Endodermal cell (in vitro differentiated cells): ENCODE measurements around the gene ME3. TPM values are rescaled to one million over a fixed set of nuclear protein-coding genes. Genes with fewer than 3 reads are reported as not detected.

Experiments used
- DNase-seq: peaks from one replicate; pipeline ENCODE4 v3.0.0-alpha.2; 2017
- H3K27ac ChIP-seq: 2 replicates; pipeline ENCODE4 v1.5.1; 2013; ENCODE audit warnings: mild to moderate bottlenecking, low read depth, low read length, moderate library complexity
- H3K27me3 ChIP-seq: 2 replicates; pipeline ENCODE4 v1.6.1; 2013; ENCODE audit warnings: mild to moderate bottlenecking, low read length, moderate library complexity; ENCODE audit not compliant: insufficient read depth, control insufficient read depth, poor library complexity, severe bottlenecking
- H3K36me3 ChIP-seq: 2 replicates; pipeline ENCODE4 v1.7.0; 2013; ENCODE audit warnings: mild to moderate bottlenecking, low read length, moderate library complexity; ENCODE audit not compliant: control insufficient read depth, insufficient read depth
- H3K4me1 ChIP-seq: one replicate; pipeline ENCODE4 v1.7.0; 2013; ENCODE audit warnings: low read length; ENCODE audit not compliant: control insufficient read depth, insufficient read depth
- H3K4me3 ChIP-seq: 2 replicates; pipeline ENCODE4 v1.5.1; 2013; ENCODE audit warnings: mild to moderate bottlenecking, low read length, moderate library complexity
- H3K9ac ChIP-seq: 2 replicates; pipeline ENCODE4 v1.6.1; 2013; ENCODE audit warnings: mild to moderate bottlenecking, low read length, moderate library complexity; ENCODE audit not compliant: poor library complexity, severe bottlenecking; ENCODE audit errors: extremely low read depth
- H3K9me3 ChIP-seq: 2 replicates; pipeline ENCODE4 v1.6.1; 2013; ENCODE audit warnings: mild to moderate bottlenecking, low read length, moderate library complexity; ENCODE audit not compliant: control insufficient read depth
- H3K27ac Mint-ChIP-seq: 2 replicates; pipeline ENCODE4 v1.8.0; 2020; ENCODE audit warnings: mixed read lengths
- H3K27me3 Mint-ChIP-seq: 2 replicates; pipeline ENCODE4 v1.8.0; 2021; ENCODE audit warnings: mild to moderate bottlenecking, mixed read lengths; ENCODE audit not compliant: insufficient read depth
- H3K36me3 Mint-ChIP-seq: 2 replicates; pipeline ENCODE4 v1.8.0; 2020; ENCODE audit warnings: low read depth, mixed read lengths
- H3K4me1 Mint-ChIP-seq: 2 replicates; pipeline ENCODE4 v1.8.0; 2020; ENCODE audit warnings: mixed read lengths
- H3K4me3 Mint-ChIP-seq: 2 replicates; pipeline ENCODE4 v1.8.0; 2020; ENCODE audit warnings: mild to moderate bottlenecking, moderate library complexity, mixed read lengths
- H3K9me3 Mint-ChIP-seq: 2 replicates; pipeline ENCODE4 v1.8.0; 2020; ENCODE audit warnings: mild to moderate bottlenecking, mixed read lengths
- CTCF ChIP-seq: fragments of 200-600 bp; sonication (generic); conservative IDR thresholded peaks from 2 replicates; pipeline ENCODE4 v1.5.0; 2021; ENCODE audit warnings: antibody characterized with exemption, mild to moderate bottlenecking
- WGBS, 2 experiments: methylation state at CpG; one replicate each; pipeline versions ENCODE4 v1.1.5 to v1.1.7; 2013; ENCODE audit warnings: missing lambda C conversion rate in 2 of 2, mixed read lengths in 1 of 2; ENCODE audit not compliant: insufficient coverage in 1 of 2, insufficient read length in 1 of 2; 5-methylcytosine and 5-hydroxymethylcytosine counted together
- long read RNA-seq, 4 experiments: library from polyadenylated mRNA in 2 of 4; library from RNA in 1 of 4; library from capped mRNA in 1 of 4; stranded (forward) in 3 of 4; unstranded in 1 of 4; transcript quantifications; one replicate each; pipeline ENCODE4 v2.0.0, GENCODE V29; 2020 to 2021; ENCODE audit warnings: inconsistent platforms in 1 of 4
- polyA plus RNA-seq, 2 experiments: library from polyadenylated mRNA; stranded (reverse); fragments of 50-300 nt; gene quantifications; one replicate each; pipeline ENCODE4 v1.2.3, GENCODE V29; 2013
- total RNA-seq, 2 donors: library from RNA; stranded (reverse); fragmentation: NEBNext Ultra II Directional in 1 of 2; extraction: Animal tissue kit (Norgen Biotek cat#: 25700) in 1 of 2; gene quantifications; 2 replicates in 1 of 2; 3 replicates in 1 of 2; pipeline ENCODE4 v1.2.1, GENCODE V29; 2021

ME3 gene
- total RNA-seq, result 1 to 10 TPM; 1.2 to 1.3 TPM
- polyA plus RNA-seq (2013, experiment 1 of 2), result 6.2 TPM
- polyA plus RNA-seq (2013, experiment 2 of 2), result 8.0 TPM
- long read RNA-seq, experiment 1, partial matches to known transcripts, result 1 of 1 reads
- long read RNA-seq, experiment 1, other reads (novel, unspliced or antisense), result 0 of 1 reads
- long read RNA-seq, experiment 2, partial matches to known transcripts, result 0 of 18 reads
- long read RNA-seq, experiment 2, other reads (novel, unspliced or antisense), result 18 of 18 reads
- long read RNA-seq, experiment 3, partial matches to known transcripts, result 0 of 3 reads
- long read RNA-seq, experiment 3, other reads (novel, unspliced or antisense), result 2 of 3 reads
- long read RNA-seq, experiment 4, result 0 reads

GRCh38 chr11:86672007-86672621 lies at the start of gene ME3:
Gene ME3, minus strand, starts transcription at chr11:86672616.
- no peaks in the 10 kb centered on the region for H3K36me3 Mint-ChIP-seq
- Histone ChIP-seq H3K4me1 (peaks cover 9% of the 10 kb centered on the region), H3K4me3 (peak within 1 kb of the TSS; percentile 67), H3K27ac (no peak within 1 kb of the TSS), H3K9me3 (no peaks in the 10 kb centered on the region), H3K36me3 (no peaks in the 10 kb centered on the region), H3K9ac (no peak within 1 kb of the TSS), H3K27me3 (peaks cover 42% of the 10 kb centered on the region)
- 5 to 15% methylated on average over 8 to 52 of the region's 52 CpGs for WGBS, 2 experiments
- H3K4me1 Mint-ChIP-seq, result peaks cover 32% of the 10 kb centered on the region
- peaks cover 52% of the 10 kb centered on the region for H3K27me3 Mint-ChIP-seq
- peak; percentile 86 for DNase-seq
- peak within 1 kb of the TSS; percentile 58 for H3K4me3 Mint-ChIP-seq
- TF ChIP-seq CTCF, result no peak
- no peak within 1 kb of the TSS for H3K27ac Mint-ChIP-seq
- H3K9me3 Mint-ChIP-seq, result no peaks in the 10 kb centered on the region

DNA sequence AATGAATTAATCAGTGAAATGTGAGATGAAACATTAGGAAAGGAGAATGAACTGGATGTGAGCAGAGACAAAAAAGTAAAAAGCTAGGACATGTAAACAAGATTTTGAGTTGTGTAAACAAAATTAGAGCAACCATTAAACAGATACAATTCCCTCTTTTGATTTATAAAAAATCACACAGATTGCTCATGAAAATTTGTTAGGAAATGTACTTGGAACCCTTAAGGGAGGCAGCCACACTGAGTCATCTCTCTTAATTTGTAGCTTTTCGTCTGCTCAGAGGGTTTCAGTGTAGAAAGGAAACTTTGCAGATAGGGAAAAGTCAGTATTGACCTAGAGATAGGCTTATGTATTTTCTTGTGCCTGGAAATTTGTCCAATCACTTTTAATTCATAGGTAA lies 49.6 kb upstream of the ME3 start:
- no peak for TF ChIP-seq CTCF
- H3K4me3 ChIP-seq, result no peak overlapping the region
- no peaks in the 10 kb centered on the region for H3K27me3 ChIP-seq
- H3K9me3 ChIP-seq, result peaks cover 29% of the 10 kb centered on the region
- H3K4me1 Mint-ChIP-seq, result peaks cover 11% of the 10 kb centered on the region
- no peaks in the 10 kb centered on the region for H3K36me3 Mint-ChIP-seq
- H3K9ac ChIP-seq, result no peak overlapping the region
- H3K27ac Mint-ChIP-seq, result no peak overlapping the region
- H3K27ac ChIP-seq, result no peak overlapping the region
- no peaks in the 10 kb centered on the region for H3K4me1 ChIP-seq
- WGBS, 2 experiments, result 92 to 100% methylated on average over 1 of the region's 1 CpG
- no peak for DNase-seq
- no peak overlapping the region for H3K4me3 Mint-ChIP-seq
- peaks cover 17% of the 10 kb centered on the region for H3K9me3 Mint-ChIP-seq
- H3K27me3 Mint-ChIP-seq, result peaks cover 2% of the 10 kb centered on the region
- no peaks in the 10 kb centered on the region for H3K36me3 ChIP-seq

GRCh38 chr11:86720546-86720945 lies 48.1 kb upstream of the ME3 start:
- H3K4me1 ChIP-seq, result no peaks in the 10 kb centered on the region
- no peaks in the 10 kb centered on the region for H3K27me3 ChIP-seq
- Mint-ChIP-seq H3K4me1 (peaks cover 5% of the 10 kb centered on the region), H3K9me3 (peaks cover 17% of the 10 kb centered on the region), H3K4me3 (no peak overlapping the region), H3K27me3 (no peaks in the 10 kb centered on the region), H3K27ac (no peak overlapping the region), H3K36me3 (no peaks in the 10 kb centered on the region)
- H3K4me3 ChIP-seq, result no peak overlapping the region
- H3K36me3 ChIP-seq, result no peaks in the 10 kb centered on the region
- H3K9me3 ChIP-seq, result peaks cover 29% of the 10 kb centered on the region
- no peak for TF ChIP-seq CTCF
- 89 to 95% methylated on average over 2 of the region's 2 CpGs for WGBS, 2 experiments
- H3K9ac ChIP-seq, result no peak overlapping the region
- no peak overlapping the region for H3K27ac ChIP-seq
- DNase-seq, result no peak
